Breast epithelium (tissue), 4 donors: ENCODE measurements around the gene DUSP15. TPM values are rescaled to one million over a fixed set of nuclear protein-coding genes. Genes with fewer than 3 reads are reported as not detected.

ENCODE experiments used
- DNase-seq, 2 donors: peaks; one replicate each; pipeline ENCODE4 v3.0.0-alpha.2; 2019; ENCODE audit warnings: low spot score in 2 of 2
- H3K27ac ChIP-seq, 2 donors: fragments of 200-600 bp; sonication (generic) in 1 of 2; one replicate each; pipeline ENCODE4 v1.5.1; 2016 to 2019; ENCODE audit warnings: mild to moderate bottlenecking in 1 of 2
- H3K27me3 ChIP-seq, 2 donors: fragments of 200-600 bp; sonication (generic) in 1 of 2; one replicate each; pipeline versions ENCODE4 v1.5.1 to v1.6.0; 2017 to 2019; ENCODE audit warnings: control low read depth in 1 of 2, mild to moderate bottlenecking in 1 of 2
- H3K36me3 ChIP-seq: fragments of 200-600 bp; one replicate; pipeline ENCODE4 v1.5.1; 2019
- H3K4me1 ChIP-seq, 2 donors: fragments of 200-600 bp; sonication (generic); one replicate each; pipeline ENCODE4 v1.5.1; 2016 to 2019; ENCODE audit warnings: control low read depth in 1 of 2
- H3K4me3 ChIP-seq, 3 donors: fragments of 200-600 bp; sonication (generic); 1 replicate in 2 of 3; 2 replicates in 1 of 3; pipeline ENCODE4 v1.5.1; 2016 to 2019; ENCODE audit warnings: mild to moderate bottlenecking in 3 of 3, moderate library complexity in 2 of 3
- H3K9me3 ChIP-seq, 2 donors: fragments of 200-600 bp; sonication (generic) in 1 of 2; one replicate each; pipeline ENCODE4 v1.5.1; 2016 to 2019; ENCODE audit warnings: control low read depth in 1 of 2
- CTCF ChIP-seq, 3 donors: fragments of 450-650 bp; IDR thresholded peaks; one replicate each; pipeline ENCODE4 v1.5.1; 2016 to 2017; ENCODE audit warnings: antibody characterized with exemption in 3 of 3, mild to moderate bottlenecking in 3 of 3, moderate library complexity in 3 of 3
- POLR2A ChIP-seq: fragments of 450-650 bp; IDR thresholded peaks from one replicate; pipeline ENCODE4 v1.6.1; 2016; ENCODE audit warnings: antibody characterized with exemption, mild to moderate bottlenecking, moderate library complexity
- POLR2AphosphoS5 ChIP-seq, 3 donors: sonication (generic); formaldehyde crosslinking; IDR thresholded peaks; one replicate each; pipeline ENCODE4 v1.6.1; 2017; ENCODE audit warnings: antibody characterized with exemption in 3 of 3
- intact Hi-C: fragments of 100-400 bp; cut with DNase I; formaldehyde crosslinking; loops from one replicate; pipeline ENCODE4 v1.15.1; 2023; ENCODE audit warnings: low total_unique reads
- total RNA-seq, 3 donors: library from RNA; depleted of rRNA; stranded (reverse); fragments of >200 nt; gene quantifications; one replicate each; pipeline ENCODE4 v1.1.0, GENCODE V29; 2016

The DUSP15 gene
- total RNA-seq, 3 donors from 2014 or later: 1.9 to 3.6 (median 2.1) TPM

GRCh38 chr20:31909253-31910070 lies 39.1 kb upstream of the DUSP15 start:
- intact Hi-C loops: no loop called here
- no peak overlapping the region for H3K4me3 ChIP-seq
- no peaks in the 10 kb centered on the region for H3K4me1 ChIP-seq
- H3K36me3 ChIP-seq: no peaks in the 10 kb centered on the region
- H3K27ac ChIP-seq: no peak overlapping the region
- no peak for DNase-seq
- no peak for TF ChIP-seq POLR2A
- no peak for TF ChIP-seq POLR2AphosphoS5 (IDR thresholded peaks at IDR 0.05)
- no peak for TF ChIP-seq CTCF (IDR thresholded peaks at IDR 0.05)
- no peaks in the 10 kb centered on the region for H3K27me3 ChIP-seq
- no peaks in the 10 kb centered on the region for H3K9me3 ChIP-seq

GRCh38 chr20:31908424-31908823 lies 38.1 kb upstream of the DUSP15 start:
- Histone ChIP-seq H3K27ac (no peak overlapping the region), H3K9me3 (no peaks in the 10 kb centered on the region), H3K4me3 (no peak overlapping the region), H3K36me3 (no peaks in the 10 kb centered on the region), H3K27me3 (no peaks in the 10 kb centered on the region), H3K4me1 (no peaks in the 10 kb centered on the region)
- no peak for TF ChIP-seq POLR2AphosphoS5 (IDR thresholded peaks at IDR 0.05)
- no peak for TF ChIP-seq CTCF (IDR thresholded peaks at IDR 0.05)
- no peak for TF ChIP-seq POLR2A
- no peak for DNase-seq
- intact Hi-C loops: no loop called here

GRCh38 chr20:31908016-31908415 lies 37.7 kb upstream of the DUSP15 start:
- intact Hi-C loops: no loop called here
- TF ChIP-seq POLR2AphosphoS5 (IDR thresholded peaks at IDR 0.05) (no peak), POLR2A (no peak), CTCF (IDR thresholded peaks at IDR 0.05) (no peak)
- no peaks in the 10 kb centered on the region for H3K36me3 ChIP-seq
- no peaks in the 10 kb centered on the region for H3K9me3 ChIP-seq
- H3K27ac ChIP-seq: no peak overlapping the region
- H3K4me3 ChIP-seq: no peak overlapping the region
- no peaks in the 10 kb centered on the region for H3K27me3 ChIP-seq
- no peak for DNase-seq
- no peaks in the 10 kb centered on the region for H3K4me1 ChIP-seq

GRCh38 chr20:31907046-31907445 lies 36.7 kb upstream of the DUSP15 start:
- Histone ChIP-seq H3K36me3 (no peaks in the 10 kb centered on the region), H3K9me3 (no peaks in the 10 kb centered on the region), H3K4me3 (no peak overlapping the region), H3K27ac (no peak overlapping the region), H3K27me3 (no peaks in the 10 kb centered on the region), H3K4me1 (no peaks in the 10 kb centered on the region)
- intact Hi-C loops: no loop called here
- no peak for TF ChIP-seq CTCF (IDR thresholded peaks at IDR 0.05)
- no peak for TF ChIP-seq POLR2AphosphoS5 (IDR thresholded peaks at IDR 0.05)
- no peak for TF ChIP-seq POLR2A
- no peak for DNase-seq

- Histone ChIP-seq H3K9me3 (no peaks in the 10 kb centered on the region), H3K27me3 (no peaks in the 10 kb centered on the region), H3K36me3 (no peaks in the 10 kb centered on the region), H3K4me3 (no peak overlapping the region), H3K27ac (no peak overlapping the region), H3K4me1 (no peaks in the 10 kb centered on the region)
- no peak for DNase-seq
- intact Hi-C loops: no loop called here
- no peak for TF ChIP-seq POLR2AphosphoS5 (IDR thresholded peaks at IDR 0.05)
- no peak for TF ChIP-seq CTCF (IDR thresholded peaks at IDR 0.05)
- no peak for TF ChIP-seq POLR2A
Measured at GRCh38 chr20:31906001-31906400, 35.7 kb upstream of the DUSP15 start.
